Stomach (tissue), 9 donors: ENCODE results near the gene HK1. TPM values are rescaled to one million over a fixed set of nuclear protein-coding genes. Genes with fewer than 3 reads are reported as not detected.
A peak's percentile ranks its signal among the peaks of the same experiment; 100 is the strongest.
"Not testable (repeated sequence)": the region's sequence is repeated elsewhere in the genome, so short reads cannot be mapped to it uniquely, and the experiment has no call there.

Experiments
- DNase-seq, 2 donors: peaks; one replicate each; pipeline versions ENCODE4 v3.0.0 to v3.0.0-alpha.2; 2013 to 2019
- H3K27ac ChIP-seq, 5 donors: fragments of 200-600 bp in 4 of 5; sonication (generic) in 4 of 5; one replicate each; pipeline ENCODE4 v1.5.1; 2013 to 2019; ENCODE audit warnings: mild to moderate bottlenecking in 1 of 5, moderate library complexity in 1 of 5
- H3K27me3 ChIP-seq, 3 donors: fragments of 200-600 bp; sonication (generic); one replicate each; pipeline ENCODE4 v1.5.1; 2017 to 2019; ENCODE audit warnings: mixed run types in 1 of 3
- H3K36me3 ChIP-seq, 4 donors: fragments of 200-600 bp; sonication (generic); 1 replicate in 3 of 4; 2 replicates in 1 of 4; pipeline ENCODE4 v1.5.1; 2016 to 2019
- H3K4me1 ChIP-seq, 4 donors: fragments of 200-600 bp; sonication (generic); one replicate each; pipeline ENCODE4 v1.5.1; 2016 to 2019
- H3K4me3 ChIP-seq, 4 donors: fragments of 200-600 bp; sonication (generic) in 3 of 4; one replicate each; pipeline ENCODE4 v1.5.1; 2016 to 2019; ENCODE audit warnings: mild to moderate bottlenecking in 1 of 4
- H3K9me3 ChIP-seq, 4 donors: fragments of 200-600 bp; sonication (generic); one replicate each; pipeline ENCODE4 v1.5.1; 2016 to 2019
- EP300 ChIP-seq: sonication (generic); formaldehyde crosslinking; IDR thresholded peaks from one replicate; pipeline ENCODE4 v1.6.1; 2017; ENCODE audit warnings: antibody characterized with exemption
- POLR2A ChIP-seq, 4 donors: fragments of 450-650 bp; IDR thresholded peaks; one replicate each; pipeline ENCODE4 v1.6.1; 2016; ENCODE audit warnings: antibody characterized with exemption in 4 of 4, control low read depth in 2 of 4, mild to moderate bottlenecking in 1 of 4, moderate library complexity in 1 of 4
- POLR2AphosphoS5 ChIP-seq, 3 donors: sonication (generic); formaldehyde crosslinking; IDR thresholded peaks; one replicate each; pipeline ENCODE4 v1.6.1; 2016; ENCODE audit warnings: antibody characterized with exemption in 3 of 3
- WGBS, 5 donors: extraction: QIAGEN DNeasy Blood & Tissue Kit in 3 of 5; methylation state at CpG; one replicate each; pipeline versions ENCODE4 v1.1.5 to v1.1.7; 2013 to 2018; 5-methylcytosine and 5-hydroxymethylcytosine counted together
- intact Hi-C: fragments of 100-400 bp; cut with DNase I; formaldehyde crosslinking; loops from one replicate; pipeline ENCODE4 v1.15.1; 2023; ENCODE audit warnings: low total_unique reads
- polyA plus RNA-seq, 3 donors: library from polyadenylated mRNA; stranded (reverse); fragments of 200-250 nt; gene quantifications; one replicate each; pipeline ENCODE4 v1.2.3, GENCODE V29; 2013
- total RNA-seq, 5 donors: library from RNA; depleted of rRNA; stranded (reverse); fragments of >200 nt; gene quantifications; one replicate each; pipeline versions ENCODE4 v1.1.0 to v1.2.3, GENCODE V29; 2014 to 2016
- TF ChIP-seq, protein P1 (sequence below), 7 experiments: fragments of 450-650 bp in 4 of 7; fragments of 200-600 bp in 3 of 7; sonication (generic) in 3 of 7; IDR thresholded peaks; one replicate each; pipeline ENCODE4 v1.5.1; 2016 to 2019; ENCODE audit warnings: antibody characterized with exemption in 7 of 7, control low read depth in 2 of 7, mild to moderate bottlenecking in 1 of 7
- donor health status: healthy with polysubstance abuse.
- donor health status: Bipolar disorder and iron deficiency.
- donor health status: healthy.

The HK1 gene
- total and polyA plus RNA-seq, 8 donors: 32.7 to 60.9 (median 50.8) TPM

DNA sequence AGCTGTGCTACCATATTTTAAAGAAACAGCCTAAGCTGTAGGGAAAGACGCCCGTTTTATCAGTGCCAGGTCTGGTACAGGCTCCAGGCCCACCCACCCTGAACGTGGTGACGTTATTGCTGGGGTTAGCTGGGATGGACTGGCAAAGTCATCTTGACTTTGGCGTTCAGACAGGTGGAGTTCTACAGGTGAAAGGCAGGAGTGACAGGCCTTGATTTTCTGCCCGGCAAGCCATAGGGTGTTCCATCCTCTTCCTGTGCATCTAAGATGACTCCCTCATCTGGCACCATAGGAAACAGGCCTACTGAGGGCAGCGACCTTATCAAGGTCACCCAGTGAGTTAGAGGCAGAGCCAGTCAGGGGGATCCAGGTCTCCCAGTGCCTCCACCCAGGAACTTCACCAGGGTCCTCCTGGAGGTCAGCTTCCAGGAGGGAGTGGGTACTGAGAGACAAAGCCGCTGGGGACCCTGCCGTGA is 41.6 kb downstream of the HK1 start:
- no peaks in the 10 kb centered on the region for H3K9me3 ChIP-seq
- H3K27me3 ChIP-seq: no peaks in the 10 kb centered on the region
- 38 to 56% (median 48%) methylated on average over 7 to 9 of the region's 9 CpGs for WGBS, 5 donors
- TF ChIP-seq, protein P1, sequence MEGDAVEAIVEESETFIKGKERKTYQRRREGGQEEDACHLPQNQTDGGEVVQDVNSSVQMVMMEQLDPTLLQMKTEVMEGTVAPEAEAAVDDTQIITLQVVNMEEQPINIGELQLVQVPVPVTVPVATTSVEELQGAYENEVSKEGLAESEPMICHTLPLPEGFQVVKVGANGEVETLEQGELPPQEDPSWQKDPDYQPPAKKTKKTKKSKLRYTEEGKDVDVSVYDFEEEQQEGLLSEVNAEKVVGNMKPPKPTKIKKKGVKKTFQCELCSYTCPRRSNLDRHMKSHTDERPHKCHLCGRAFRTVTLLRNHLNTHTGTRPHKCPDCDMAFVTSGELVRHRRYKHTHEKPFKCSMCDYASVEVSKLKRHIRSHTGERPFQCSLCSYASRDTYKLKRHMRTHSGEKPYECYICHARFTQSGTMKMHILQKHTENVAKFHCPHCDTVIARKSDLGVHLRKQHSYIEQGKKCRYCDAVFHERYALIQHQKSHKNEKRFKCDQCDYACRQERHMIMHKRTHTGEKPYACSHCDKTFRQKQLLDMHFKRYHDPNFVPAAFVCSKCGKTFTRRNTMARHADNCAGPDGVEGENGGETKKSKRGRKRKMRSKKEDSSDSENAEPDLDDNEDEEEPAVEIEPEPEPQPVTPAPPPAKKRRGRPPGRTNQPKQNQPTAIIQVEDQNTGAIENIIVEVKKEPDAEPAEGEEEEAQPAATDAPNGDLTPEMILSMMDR (IDR thresholded peaks at IDR 0.05): no peak
- TF ChIP-seq POLR2A (IDR thresholded peaks at IDR 0.05): no peak
- no peak for TF ChIP-seq POLR2AphosphoS5 (IDR thresholded peaks at IDR 0.05)
- TF ChIP-seq EP300: no peak
- DNase-seq: no peak
- peaks cover 29 to 79% (median 62%) of the 10 kb centered on the region in 4 donors for H3K4me1 ChIP-seq
- no peaks in the 10 kb centered on the region for H3K36me3 ChIP-seq
- peak overlapping the region; percentile 72 to 95 (median 80) for H3K4me3 ChIP-seq
- intact Hi-C loops: loop anchor here (10.0 kb wide), 1 partner anchor 65 kb away; no protein-coding TSS in a partner anchor
- peak overlapping the region; percentile 87 to 96 (median 95) for H3K27ac ChIP-seq

DNA sequence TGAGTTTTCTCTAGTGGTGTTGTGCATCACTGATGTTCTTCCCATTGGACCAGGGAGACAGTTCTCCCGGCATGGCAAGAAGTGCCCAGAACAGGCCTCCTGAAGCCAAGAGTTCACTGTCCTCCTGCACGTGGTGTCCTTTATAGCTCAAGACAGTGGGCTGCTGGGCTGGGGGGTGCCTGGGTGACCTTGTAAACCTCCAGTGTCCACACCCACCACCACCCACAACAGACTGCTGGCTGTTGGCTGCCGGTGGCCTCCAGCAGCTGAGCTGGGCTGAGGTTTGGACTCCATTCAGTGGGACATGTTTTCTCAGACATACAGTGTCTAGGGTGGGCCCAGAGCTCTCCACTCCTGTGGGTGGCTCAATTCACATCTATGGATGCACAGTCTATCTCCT is 42.2 kb downstream of the HK1 start:
- Histone ChIP-seq H3K9me3 (no peaks in the 10 kb centered on the region), H3K36me3 (no peaks in the 10 kb centered on the region), H3K4me3 (peak overlapping the region; percentile 72 to 95 (median 80)), H3K4me1 (peaks cover 29 to 81% (median 62%) of the 10 kb centered on the region in 4 donors), H3K27me3 (no peaks in the 10 kb centered on the region), H3K27ac (peak overlapping the region in 3 of 5 donors; percentile 87 to 95 (median 95))
- no peak for DNase-seq
- TF ChIP-seq, protein P1 (IDR thresholded peaks at IDR 0.05): no peak
- no peak for TF ChIP-seq EP300
- no peak for TF ChIP-seq POLR2A (IDR thresholded peaks at IDR 0.05)
- no peak for TF ChIP-seq POLR2AphosphoS5 (IDR thresholded peaks at IDR 0.05)
- intact Hi-C loops: loop anchor here (10.0 kb wide), 1 partner anchor 64 kb away; no protein-coding TSS in a partner anchor
- WGBS, 5 donors: 67 to 91% (median 81%) methylated on average over 2 to 3 of the region's 3 CpGs

DNA sequence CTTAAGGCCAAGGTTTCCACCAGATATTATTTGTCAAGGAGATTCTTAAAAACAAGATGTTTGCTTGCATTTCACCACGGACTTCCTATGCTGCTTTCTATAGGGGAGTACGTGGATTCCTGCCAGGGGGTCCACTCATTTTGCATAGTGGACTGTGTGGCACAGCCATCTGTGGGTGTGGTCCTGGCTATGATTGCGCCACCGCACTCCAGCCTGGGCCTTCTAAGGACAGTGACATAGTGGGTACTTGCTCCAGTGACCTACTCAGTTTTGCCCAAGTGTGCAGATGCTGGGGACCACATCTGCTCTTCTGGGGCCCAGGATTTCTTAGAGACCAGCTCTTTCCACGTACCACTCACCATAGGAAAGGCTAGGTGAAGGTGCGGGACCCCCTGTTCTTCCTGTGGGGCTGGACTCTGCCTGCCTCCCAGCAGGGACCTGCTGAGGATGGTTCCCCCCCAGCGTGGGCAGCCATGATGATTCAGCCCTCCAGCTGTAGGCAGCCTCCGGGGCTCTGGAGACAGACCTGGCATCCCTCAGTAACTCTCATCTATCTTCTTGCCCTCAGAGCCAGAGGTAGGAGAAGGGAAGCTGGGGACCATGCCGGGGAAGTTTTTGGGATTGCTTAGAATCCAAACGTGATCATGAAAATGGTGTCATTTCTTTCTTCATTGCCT is 42.9 kb downstream of the HK1 start:
- Histone ChIP-seq H3K4me3 (peak overlapping the region in 2 of 4 donors; percentile 72 to 89), H3K9me3 (no peaks in the 10 kb centered on the region), H3K27me3 (no peaks in the 10 kb centered on the region), H3K36me3 (no peaks in the 10 kb centered on the region), H3K27ac (peak overlapping the region in 2 of 5 donors; percentile 44 to 95), H3K4me1 (peaks cover 27 to 83% (median 62%) of the 10 kb centered on the region in 4 donors)
- intact Hi-C loops: loop anchor here (10.0 kb wide), 1 partner anchor 64 kb away; no protein-coding TSS in a partner anchor
- DNase-seq: no peak
- WGBS, 5 donors: 80 to 88% (median 85%) methylated on average over 10 of the region's 10 CpGs
- TF ChIP-seq EP300 (no peak), POLR2AphosphoS5 (IDR thresholded peaks at IDR 0.05) (no peak), POLR2A (IDR thresholded peaks at IDR 0.05) (no peak)
- TF ChIP-seq, protein P1 (IDR thresholded peaks at IDR 0.05): no peak

DNA sequence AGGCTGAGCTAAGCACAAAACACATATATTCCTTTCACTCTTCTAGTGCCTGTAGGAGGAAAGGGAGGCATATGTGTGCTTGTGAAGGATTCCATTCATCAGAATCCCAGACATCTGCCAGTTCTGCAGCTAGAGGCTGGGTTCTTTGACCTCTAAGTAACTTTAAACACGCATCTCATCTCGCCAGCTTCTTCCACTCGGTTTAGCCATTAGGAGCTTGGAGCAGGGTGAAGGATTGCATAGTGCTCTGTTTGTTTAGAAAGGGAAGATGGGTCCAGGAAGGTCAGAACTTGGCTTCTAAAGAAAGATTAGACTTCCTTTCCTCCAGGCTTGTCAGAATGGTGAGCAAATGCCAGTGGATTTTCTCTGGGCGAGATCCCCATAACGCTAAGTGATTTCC is 43.6 kb downstream of the HK1 start:
- H3K27me3 ChIP-seq: no peaks in the 10 kb centered on the region
- TF ChIP-seq EP300: no peak
- TF ChIP-seq POLR2AphosphoS5 (IDR thresholded peaks at IDR 0.05): no peak
- TF ChIP-seq, protein P1 (IDR thresholded peaks at IDR 0.05): no peak
- TF ChIP-seq POLR2A (IDR thresholded peaks at IDR 0.05): no peak
- H3K4me1 ChIP-seq: peaks cover 23 to 83% (median 61%) of the 10 kb centered on the region in 4 donors
- no peak for DNase-seq
- H3K36me3 ChIP-seq: no peaks in the 10 kb centered on the region
- WGBS, 5 donors: 56 to 83% (median 63%) methylated on average over 5 of the region's 5 CpGs
- no peaks in the 10 kb centered on the region for H3K9me3 ChIP-seq
- peak overlapping the region in 2 of 5 donors; percentile 44 to 95 for H3K27ac ChIP-seq
- intact Hi-C loops: loop anchor here (10.0 kb wide), 1 partner anchor 63 kb away; no protein-coding TSS in a partner anchor
- H3K4me3 ChIP-seq: peak overlapping the region in 1 of 4 donors; percentile 2

DNA sequence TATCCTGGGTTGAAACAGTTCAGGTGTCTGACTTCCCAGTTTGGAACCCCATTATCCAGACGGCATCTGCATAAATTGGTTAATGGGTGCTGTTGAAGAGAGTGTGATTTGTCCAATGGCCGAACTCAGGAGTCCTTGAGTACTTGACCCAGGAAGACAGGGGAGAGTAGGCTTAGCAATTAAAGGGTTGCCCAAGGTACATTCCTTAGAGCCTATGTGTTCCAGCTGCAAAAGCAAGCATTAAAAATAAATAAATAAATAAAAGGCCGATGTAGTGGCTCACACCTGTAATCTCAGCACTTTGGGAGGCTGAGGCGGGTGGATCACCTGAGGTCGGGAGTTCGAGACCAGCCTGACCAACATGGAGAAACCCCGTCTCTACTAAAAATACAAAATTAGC is 44.0 kb downstream of the HK1 start:
- H3K9me3 ChIP-seq, H3K4me3 ChIP-seq, H3K36me3 ChIP-seq, H3K27me3 ChIP-seq, DNase-seq: not testable (repeated sequence)
- peak overlapping the region in 1 of 5 donors; percentile 95 for H3K27ac ChIP-seq
- WGBS, 5 donors: 78 to 97% (median 86%) methylated on average over 3 to 7 of the region's 7 CpGs
- peaks cover 28 to 83% (median 60%) of the 10 kb centered on the region in 4 donors for H3K4me1 ChIP-seq
- intact Hi-C loops: loop anchor here (10.0 kb wide), 1 partner anchor 62 kb away; no protein-coding TSS in a partner anchor
